ENCODE measurements around the gene TLR9.

Gene TLR9

GRCh38 chr3:52171514-52172261, 53.8 kb downstream of the TLR9 start:
- DNase-seq: no peak
